Fibroblast of the aortic adventitia (primary cell): ENCODE measurements around the gene EXTL2. TPM values are rescaled to one million over a fixed set of nuclear protein-coding genes. Genes with fewer than 3 reads are reported as not detected.

Experiments
- DNase-seq: peaks from one replicate; pipeline ENCODE4 v3.0.0-alpha.2; 2010; ENCODE audit warnings: low read depth
- H3K4me3 ChIP-seq: 2 replicates; pipeline ENCODE4 v1.5.1; 2011; ENCODE audit warnings: low read depth, mild to moderate bottlenecking, control low read depth, low read length, moderate library complexity
- CTCF ChIP-seq: IDR thresholded peaks from 2 replicates; pipeline ENCODE4 v1.5.1; 2011; ENCODE audit warnings: mild to moderate bottlenecking, low read length, control low read depth, inconsistent platforms; ENCODE audit not compliant: insufficient read depth
- total RNA-seq: library from RNA; depleted of rRNA; stranded (reverse); fragments of >200 nt; gene quantifications from 2 replicates; pipeline ENCODE4 v1.2.3, GENCODE V29; 2012; ENCODE audit warnings: low replicate concordance

Gene EXTL2
- total RNA-seq, 1 donor, result 34.1 TPM

- H3K4me3 ChIP-seq, result no peak overlapping the region
- DNase-seq, result no peak
- no peak for TF ChIP-seq CTCF
These were observed 37.1 kb upstream of the EXTL2 start for GRCh38 chr1:100931716-100932115.

- no peak for TF ChIP-seq CTCF
- H3K4me3 ChIP-seq, result no peak overlapping the region
- DNase-seq, result no peak
These were observed 35.9 kb upstream of the EXTL2 start for GRCh38 chr1:100930494-100930893.

- no peak for DNase-seq
- no peak overlapping the region for H3K4me3 ChIP-seq
- TF ChIP-seq CTCF, result no peak
These were observed 33.5 kb upstream of the EXTL2 start for GRCh38 chr1:100928128-100928527.

GRCh38 chr1:100927276-100927675, 32.6 kb upstream of the EXTL2 start:
- TF ChIP-seq CTCF, result no peak

GRCh38 chr1:100926240-100926639, 31.6 kb upstream of the EXTL2 start:
- TF ChIP-seq CTCF, result no peak
- DNase-seq, result no peak
- H3K4me3 ChIP-seq, result no peak overlapping the region

More at GRCh38 chr1:100927276-100927675, 32.6 kb upstream of the EXTL2 start:
- no peak for DNase-seq
- H3K4me3 ChIP-seq, result no peak overlapping the region

- H3K4me3 ChIP-seq, result no peak overlapping the region
- DNase-seq, result no peak
- no peak for TF ChIP-seq CTCF
These were observed 30.3 kb upstream of the EXTL2 start for GRCh38 chr1:100924991-100925390.

- no peak for TF ChIP-seq CTCF
- peak; percentile 22 for DNase-seq
These were observed 29.6 kb upstream of the EXTL2 start for GRCh38 chr1:100924212-100924611.

More at GRCh38 chr1:100924212-100924611, 29.6 kb upstream of the EXTL2 start:
- H3K4me3 ChIP-seq, result no peak overlapping the region
